Transverse colon (tissue), 4 donors: ENCODE results near the gene PC. TPM values are rescaled to one million over a fixed set of nuclear protein-coding genes. Genes with fewer than 3 reads are reported as not detected.

Experiments used
- DNase-seq: peaks from one replicate; pipeline ENCODE4 v3.0.0-alpha.2; 2019
- H3K27ac ChIP-seq, 4 donors: fragments of 200-600 bp; sonication (generic); 2 replicates each; pipeline ENCODE4 v1.5.1; 2016 to 2018; ENCODE audit warnings: inconsistent platforms in 4 of 4
- H3K27me3 ChIP-seq: fragments of 200-600 bp; sonication (generic); 2 replicates; pipeline ENCODE4 v1.5.1; 2017; ENCODE audit warnings: inconsistent platforms
- H3K36me3 ChIP-seq, 4 donors: fragments of 200-600 bp; sonication (generic); 2 replicates each; pipeline ENCODE4 v1.5.1; 2017 to 2019; ENCODE audit warnings: inconsistent platforms in 4 of 4
- H3K4me1 ChIP-seq, 4 donors: fragments of 200-600 bp; sonication (generic); 2 replicates each; pipeline ENCODE4 v1.5.1; 2017 to 2020; ENCODE audit warnings: inconsistent platforms in 4 of 4
- H3K4me3 ChIP-seq, 4 donors: fragments of 200-600 bp; sonication (generic); 1 replicate in 1 of 4; 2 replicates in 3 of 4; pipeline versions ENCODE4 v1.5.1 to v1.6.1; 2017 to 2019; ENCODE audit warnings: inconsistent platforms in 4 of 4
- H3K9me3 ChIP-seq, 2 donors: fragments of 200-600 bp; sonication (generic); 2 replicates each; pipeline ENCODE4 v1.5.1; 2017 to 2019; ENCODE audit warnings: inconsistent platforms in 2 of 2
- CTCF ChIP-seq, 5 experiments: fragments of 200-600 bp in 3 of 5; fragments of 450-650 bp in 2 of 5; sonication (generic) in 3 of 5; IDR thresholded peaks; 1 replicate in 2 of 5; 2 replicates in 3 of 5; pipeline ENCODE4 v1.5.1; 2016 to 2017; ENCODE audit warnings: antibody characterized with exemption in 5 of 5, inconsistent platforms in 3 of 5, mild to moderate bottlenecking in 2 of 5, moderate library complexity in 1 of 5
- EP300 ChIP-seq: sonication (generic); formaldehyde crosslinking; IDR thresholded peaks from one replicate; pipeline ENCODE4 v1.6.1; 2017; ENCODE audit warnings: antibody characterized with exemption, low read depth
- POLR2A ChIP-seq: fragments of 450-650 bp; IDR thresholded peaks from one replicate; pipeline ENCODE4 v1.6.1; 2016; ENCODE audit warnings: antibody characterized with exemption, mild to moderate bottlenecking, moderate library complexity
- POLR2AphosphoS5 ChIP-seq, 3 donors: sonication (generic); formaldehyde crosslinking; IDR thresholded peaks; one replicate each; pipeline ENCODE4 v1.6.1; 2016; ENCODE audit warnings: antibody characterized with exemption in 3 of 3
- WGBS, 2 donors: methylation state at CpG; one replicate each; pipeline ENCODE4 v1.1.5; 2018; ENCODE audit warnings: low coverage in 1 of 2; 5-methylcytosine and 5-hydroxymethylcytosine counted together
- in situ Hi-C, 4 donors: fragments of 200-750 bp; cut with MboI; loops; one replicate each; pipeline versions ENCODE4 v1.15.0 to v1.15.1; 2017; ENCODE audit warnings: low sequenced_read_pairs in 3 of 4, low pct_ligation_motif_present in 1 of 4, low pct_unique_long_range_greater_than_20kb in 1 of 4
- intact Hi-C: fragments of 100-400 bp; cut with DNase I; formaldehyde crosslinking; loops from one replicate; pipeline ENCODE4 v1.15.1; 2023; ENCODE audit warnings: low total_unique reads
- total RNA-seq, 4 donors: library from RNA; depleted of rRNA; stranded (reverse); fragments of >200 nt; gene quantifications; one replicate each; pipeline ENCODE4 v1.1.0, GENCODE V29; 2016

The PC gene
- total RNA-seq, 4 donors from 2014 or later: 14.9 to 246 (median 38.1) TPM

GRCh38 chr11:66981976-66982578, 23.9 kb upstream of the PC start:
- Histone ChIP-seq H3K4me3 (no peak overlapping the region), H3K9me3 (no peaks in the 10 kb centered on the region), H3K27ac (no peak overlapping the region), H3K4me1 (peaks cover 0 to 18% (median 10%) of the 10 kb centered on the region in 4 donors), H3K27me3 (no peaks in the 10 kb centered on the region), H3K36me3 (no peaks in the 10 kb centered on the region)
- in situ Hi-C loops (no loop called here), intact Hi-C loops (no loop called here)
- WGBS, 2 donors: 6 to 24% methylated on average over 2 to 9 of the region's 9 CpGs
- DNase-seq: peak; percentile 89
- no peak for TF ChIP-seq POLR2AphosphoS5 (IDR thresholded peaks at IDR 0.05)
- TF ChIP-seq CTCF (IDR thresholded peaks at IDR 0.05): no peak
- TF ChIP-seq EP300: no peak
- TF ChIP-seq POLR2A: no peak

GRCh38 chr11:66979336-66979980, 21.3 kb upstream of the PC start:
- no peak for TF ChIP-seq EP300
- TF ChIP-seq CTCF (IDR thresholded peaks at IDR 0.05): no peak
- no peak for TF ChIP-seq POLR2A
- TF ChIP-seq POLR2AphosphoS5 (IDR thresholded peaks at IDR 0.05): no peak
- peaks cover 0 to 18% (median 10%) of the 10 kb centered on the region in 4 donors for H3K4me1 ChIP-seq
- H3K36me3 ChIP-seq: no peaks in the 10 kb centered on the region
- intact Hi-C loops: no loop called here
- no peak for DNase-seq
- WGBS, 2 donors: 86 to 100% methylated on average over 2 of the region's 2 CpGs
- no peak overlapping the region for H3K27ac ChIP-seq
- no peaks in the 10 kb centered on the region for H3K9me3 ChIP-seq
- no peaks in the 10 kb centered on the region for H3K27me3 ChIP-seq
- in situ Hi-C loops: no loop called here
- H3K4me3 ChIP-seq: no peak overlapping the region

- TF ChIP-seq CTCF (IDR thresholded peaks at IDR 0.05) (no peak), POLR2AphosphoS5 (IDR thresholded peaks at IDR 0.05) (no peak), EP300 (no peak), POLR2A (no peak)
- WGBS, 2 donors: 87 to 92% methylated on average over 5 to 6 of the region's 6 CpGs
- in situ Hi-C loops: no loop called here
- Histone ChIP-seq H3K36me3 (no peaks in the 10 kb centered on the region), H3K9me3 (no peaks in the 10 kb centered on the region), H3K27me3 (no peaks in the 10 kb centered on the region), H3K4me3 (no peak overlapping the region), H3K4me1 (peaks cover 0 to 15% (median 8%) of the 10 kb centered on the region in 4 donors), H3K27ac (no peak overlapping the region)
- intact Hi-C loops: no loop called here
- DNase-seq: no peak
Observed at GRCh38 chr11:66978717-66979116, 20.5 kb upstream of the PC start.

- no peak overlapping the region for H3K4me3 ChIP-seq
- intact Hi-C loops: no loop called here
- no peaks in the 10 kb centered on the region for H3K9me3 ChIP-seq
- in situ Hi-C loops: no loop called here
- H3K27ac ChIP-seq: no peak overlapping the region
- no peaks in the 10 kb centered on the region for H3K36me3 ChIP-seq
- no peak for DNase-seq
- H3K27me3 ChIP-seq: no peaks in the 10 kb centered on the region
- TF ChIP-seq CTCF (IDR thresholded peaks at IDR 0.05) (no peak), EP300 (no peak), POLR2A (no peak), POLR2AphosphoS5 (IDR thresholded peaks at IDR 0.05) (no peak)
- WGBS, 2 donors: 82% methylated on average over 2 of the region's 2 CpGs; no CpG with 5 or more reads in 1 of the 2 donors
- peaks cover 0 to 11% (median 7%) of the 10 kb centered on the region in 4 donors for H3K4me1 ChIP-seq
Observed at GRCh38 chr11:66978229-66978628, 20.0 kb upstream of the PC start.
